Non-pigmented ciliary epithelial cell (primary cell): ENCODE data around the gene RGS14.
A peak's percentile ranks its signal among the peaks of the same experiment; 100 is the strongest.
"Not testable (repeated sequence)": the region's sequence is repeated elsewhere in the genome, so short reads cannot be mapped to it uniquely, and the experiment has no call there.

ENCODE experiments used
- DNase-seq: peaks from one replicate; pipeline ENCODE4 v3.0.0-alpha.2; 2010; ENCODE audit warnings: low read depth

RGS14 gene

GRCh38 chr5:177327539-177328522, 29.9 kb upstream of the RGS14 start:
- DNase-seq = peak; percentile 38

- no peak for DNase-seq
These were observed 29.0 kb upstream of the RGS14 start for GRCh38 chr5:177328545-177329231.

GRCh38 chr5:177329883-177330282, 27.8 kb upstream of the RGS14 start:
- no peak for DNase-seq

- no peak for DNase-seq
These were observed 26.5 kb upstream of the RGS14 start for GRCh38 chr5:177330991-177331842.

GRCh38 chr5:177332031-177332895, 25.5 kb upstream of the RGS14 start:
- no peak for DNase-seq

- no peak for DNase-seq
These were observed 24.8 kb upstream of the RGS14 start for GRCh38 chr5:177332896-177333260.

- no peak for DNase-seq
These were observed 24.1 kb upstream of the RGS14 start for GRCh38 chr5:177333420-177334154.

- DNase-seq = no peak
These were observed 23.6 kb upstream of the RGS14 start for GRCh38 chr5:177334155-177334551.

- DNase-seq = no peak
These were observed 22.7 kb upstream of the RGS14 start for GRCh38 chr5:177334781-177335700.

- DNase-seq = no peak
These were observed 22.0 kb upstream of the RGS14 start for GRCh38 chr5:177335701-177336065.

- DNase-seq = no peak
These were observed 21.6 kb upstream of the RGS14 start for GRCh38 chr5:177336112-177336511.

GRCh38 chr5:177336603-177337494, 20.9 kb upstream of the RGS14 start:
- no peak for DNase-seq

- no peak for DNase-seq
These were observed 19.2 kb upstream of the RGS14 start for GRCh38 chr5:177338251-177339106.

- no peak for DNase-seq
These were observed 18.6 kb upstream of the RGS14 start for GRCh38 chr5:177339107-177339638.

GRCh38 chr5:177343000-177343399, 14.7 kb upstream of the RGS14 start:
- not testable (repeated sequence) for DNase-seq

- DNase-seq = no peak
These were observed 13.9 kb upstream of the RGS14 start for GRCh38 chr5:177343777-177344176.

GRCh38 chr5:177344891-177345290, 12.8 kb upstream of the RGS14 start:
- no peak for DNase-seq
